OCI-LY3 (cell line): ENCODE results near the gene ZSCAN20.

ENCODE experiments used
- H2AFZ ChIP-seq: fragments of 200-600, 300-600 bp; shearing (Covaris generic); 2 replicates; pipeline ENCODE4 v1.6.0; 2014; ENCODE audit warnings: antibody characterized with exemption, low read depth, low read length
- H3K27ac ChIP-seq: fragments of 200-600, 300-600 bp; sonication (generic); 2 replicates; pipeline ENCODE4 v1.5.1; 2014; ENCODE audit warnings: mild to moderate bottlenecking, low read length, moderate library complexity, mixed read lengths
- H3K27me3 ChIP-seq: fragments of 200-600, 300-600 bp; sonication (generic); 2 replicates; pipeline ENCODE4 v1.6.1; 2014; ENCODE audit warnings: low read depth, low read length, mixed read lengths
- H3K36me3 ChIP-seq: fragments of 200-600, 300-600 bp; sonication (generic); replicated peaks from 2 replicates; pipeline ENCODE3; 2014; ENCODE audit warnings: low read depth, low read length, mixed read lengths
- H3K4me1 ChIP-seq: fragments of 300-600, 200-600 bp; sonication (generic); 2 replicates; pipeline ENCODE4 v1.6.1; 2014; ENCODE audit warnings: low read length, mixed read lengths
- H3K4me2 ChIP-seq: fragments of 200-600, 300-600 bp; sonication (generic); 2 replicates; pipeline ENCODE4 v1.6.1; 2014; ENCODE audit warnings: low read length, mixed read lengths
- H3K4me3 ChIP-seq: fragments of 300-600, 200-600 bp; sonication (generic); 2 replicates; pipeline ENCODE4 v1.5.1; 2014; ENCODE audit warnings: antibody characterized with exemption, mild to moderate bottlenecking, low read length, moderate library complexity
- H3K79me2 ChIP-seq: fragments of 300-600, 200-600 bp; shearing (Covaris generic); 2 replicates; pipeline ENCODE4 v1.6.1; 2014; ENCODE audit warnings: mild to moderate bottlenecking, low read length, mixed read lengths
- H3K9ac ChIP-seq: fragments of 300-600, 200-600 bp; shearing (Covaris generic); 2 replicates; pipeline ENCODE4 v1.6.0; 2014; ENCODE audit warnings: mild to moderate bottlenecking, low read length, moderate library complexity
- H3K9me3 ChIP-seq: fragments of 200-600, 300-600 bp; shearing (Covaris generic); 2 replicates; pipeline ENCODE4 v1.6.1; 2014; ENCODE audit warnings: low read length, mixed read lengths; ENCODE audit not compliant: insufficient read depth
- H4K20me1 ChIP-seq: fragments of 200-600, 300-600 bp; sonication (generic); 2 replicates; pipeline ENCODE4 v1.6.1; 2016; ENCODE audit warnings: low read length, mixed read lengths; ENCODE audit not compliant: insufficient read depth
- EZH2phosphoT487 ChIP-seq: fragments of 200-600 bp; shearing (Covaris generic); IDR thresholded peaks from 2 replicates; pipeline ENCODE4 v1.6.1; 2018; ENCODE audit warnings: antibody characterized with exemption, mixed run types, low read depth
- TF ChIP-seq, protein P1 (sequence below): fragments of 200-600, 300-600 bp; sonication (generic); IDR thresholded peaks from 2 replicates; pipeline ENCODE4 v1.5.1; 2014; ENCODE audit warnings: antibody characterized with exemption, low read length, low read depth

ZSCAN20 gene

DNA sequence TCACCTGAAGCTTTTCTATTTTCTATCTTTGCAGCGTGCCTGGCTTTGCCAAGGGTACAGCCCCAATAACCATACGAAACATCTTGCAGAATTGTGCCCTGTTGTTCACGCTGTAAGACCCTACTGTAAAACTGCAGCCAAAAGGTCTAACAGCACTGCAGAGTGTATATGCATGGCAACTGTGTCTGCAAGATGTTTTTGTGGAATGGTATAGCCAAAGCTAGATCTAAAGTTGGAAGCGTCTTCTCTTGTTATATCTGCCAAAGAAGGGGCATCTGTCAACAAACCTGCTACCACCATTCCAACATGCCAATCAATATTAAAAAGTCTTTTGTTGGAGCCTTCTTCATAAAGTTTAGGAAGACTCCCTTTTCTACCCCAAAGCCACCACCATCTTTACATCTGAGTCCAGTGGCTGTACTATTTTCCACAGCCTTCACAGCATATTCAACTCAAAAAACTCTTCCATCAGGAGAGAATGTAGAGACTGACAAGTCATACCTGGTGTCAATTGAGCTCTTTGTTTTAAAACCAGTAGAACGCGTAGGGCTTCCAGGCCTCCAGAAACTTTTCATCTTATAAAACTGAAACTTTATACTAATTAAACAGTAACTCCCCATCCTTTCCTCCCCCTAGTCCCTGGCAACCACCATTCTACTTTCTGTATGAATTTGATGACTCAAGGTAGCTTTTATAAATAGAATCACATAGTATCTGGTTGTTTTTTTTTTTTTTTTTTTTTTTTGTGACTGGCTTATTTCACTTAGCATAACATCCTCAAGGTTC, 40.0 kb downstream of the ZSCAN20 start:
- Histone ChIP-seq H3K9me3 (no peaks in the 10 kb centered on the region), H3K9ac (no peak overlapping the region), H3K4me3 (no peak overlapping the region), H2AFZ (no peak overlapping the region), H3K4me1 (no peaks in the 10 kb centered on the region), H3K27me3 (no peaks in the 10 kb centered on the region), H3K79me2 (no peaks in the 10 kb centered on the region), H3K4me2 (no peak overlapping the region), H3K27ac (no peak overlapping the region), H3K36me3 (no peaks in the 10 kb centered on the region), H4K20me1 (no peaks in the 10 kb centered on the region)
- TF ChIP-seq, protein P1, sequence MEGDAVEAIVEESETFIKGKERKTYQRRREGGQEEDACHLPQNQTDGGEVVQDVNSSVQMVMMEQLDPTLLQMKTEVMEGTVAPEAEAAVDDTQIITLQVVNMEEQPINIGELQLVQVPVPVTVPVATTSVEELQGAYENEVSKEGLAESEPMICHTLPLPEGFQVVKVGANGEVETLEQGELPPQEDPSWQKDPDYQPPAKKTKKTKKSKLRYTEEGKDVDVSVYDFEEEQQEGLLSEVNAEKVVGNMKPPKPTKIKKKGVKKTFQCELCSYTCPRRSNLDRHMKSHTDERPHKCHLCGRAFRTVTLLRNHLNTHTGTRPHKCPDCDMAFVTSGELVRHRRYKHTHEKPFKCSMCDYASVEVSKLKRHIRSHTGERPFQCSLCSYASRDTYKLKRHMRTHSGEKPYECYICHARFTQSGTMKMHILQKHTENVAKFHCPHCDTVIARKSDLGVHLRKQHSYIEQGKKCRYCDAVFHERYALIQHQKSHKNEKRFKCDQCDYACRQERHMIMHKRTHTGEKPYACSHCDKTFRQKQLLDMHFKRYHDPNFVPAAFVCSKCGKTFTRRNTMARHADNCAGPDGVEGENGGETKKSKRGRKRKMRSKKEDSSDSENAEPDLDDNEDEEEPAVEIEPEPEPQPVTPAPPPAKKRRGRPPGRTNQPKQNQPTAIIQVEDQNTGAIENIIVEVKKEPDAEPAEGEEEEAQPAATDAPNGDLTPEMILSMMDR = no peak
- no peak for TF ChIP-seq EZH2phosphoT487

DNA sequence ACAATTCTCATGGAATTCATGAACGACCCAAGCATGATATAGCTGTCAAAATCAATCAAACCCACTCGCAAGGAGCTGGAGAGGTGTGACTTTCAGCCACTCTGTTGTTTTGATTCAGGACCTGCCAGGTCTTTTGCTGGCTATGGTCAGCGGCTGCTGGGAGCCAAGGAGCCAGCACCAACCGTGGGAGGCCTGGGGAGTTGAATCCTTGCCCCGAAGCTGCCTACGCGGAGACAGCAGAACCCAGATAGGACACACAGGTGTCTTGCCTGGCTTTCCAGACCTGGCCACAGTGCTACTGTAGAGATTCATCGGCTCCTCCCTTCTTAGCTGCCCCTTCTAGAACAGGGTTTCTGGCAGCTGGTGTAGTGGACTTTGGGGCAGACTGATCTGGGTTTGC, 42.7 kb downstream of the ZSCAN20 start:
- H3K4me3 ChIP-seq = no peak overlapping the region
- H3K4me1 ChIP-seq = no peaks in the 10 kb centered on the region
- no peak overlapping the region for H2AFZ ChIP-seq
- H3K36me3 ChIP-seq = no peaks in the 10 kb centered on the region
- no peaks in the 10 kb centered on the region for H3K79me2 ChIP-seq
- H3K9me3 ChIP-seq = no peaks in the 10 kb centered on the region
- H3K4me2 ChIP-seq = no peak overlapping the region
- H3K9ac ChIP-seq = no peak overlapping the region
- no peak overlapping the region for H3K27ac ChIP-seq
- TF ChIP-seq, protein P1 = no peak
- TF ChIP-seq EZH2phosphoT487 = no peak
- H3K27me3 ChIP-seq = no peaks in the 10 kb centered on the region
- H4K20me1 ChIP-seq = no peaks in the 10 kb centered on the region

DNA sequence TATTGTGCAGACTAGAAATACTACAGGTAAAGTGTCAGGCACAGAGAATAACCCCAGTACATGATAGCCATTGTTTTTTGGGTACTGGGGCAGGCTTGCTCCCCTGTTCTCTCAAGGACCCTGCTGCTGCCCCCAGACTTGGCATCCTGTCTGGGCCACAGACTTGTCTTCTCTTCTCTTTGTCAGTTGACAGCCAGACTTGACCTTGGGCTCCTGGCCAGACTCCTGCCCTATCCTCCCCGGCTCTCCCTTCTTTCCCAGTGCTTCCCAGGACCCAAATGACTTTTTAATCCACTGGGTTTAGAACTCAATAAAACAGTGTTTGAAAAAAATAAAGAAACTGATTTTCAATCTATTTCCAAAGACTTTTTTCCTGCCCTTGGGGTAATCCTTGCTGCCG, 43.2 kb downstream of the ZSCAN20 start:
- Histone ChIP-seq H3K4me2 (no peak overlapping the region), H3K79me2 (no peaks in the 10 kb centered on the region), H3K27ac (no peak overlapping the region), H3K4me1 (no peaks in the 10 kb centered on the region), H2AFZ (no peak overlapping the region), H3K4me3 (no peak overlapping the region), H3K9ac (no peak overlapping the region), H4K20me1 (no peaks in the 10 kb centered on the region), H3K36me3 (no peaks in the 10 kb centered on the region), H3K9me3 (no peaks in the 10 kb centered on the region), H3K27me3 (no peaks in the 10 kb centered on the region)
- TF ChIP-seq, protein P1 = no peak
- no peak for TF ChIP-seq EZH2phosphoT487

DNA sequence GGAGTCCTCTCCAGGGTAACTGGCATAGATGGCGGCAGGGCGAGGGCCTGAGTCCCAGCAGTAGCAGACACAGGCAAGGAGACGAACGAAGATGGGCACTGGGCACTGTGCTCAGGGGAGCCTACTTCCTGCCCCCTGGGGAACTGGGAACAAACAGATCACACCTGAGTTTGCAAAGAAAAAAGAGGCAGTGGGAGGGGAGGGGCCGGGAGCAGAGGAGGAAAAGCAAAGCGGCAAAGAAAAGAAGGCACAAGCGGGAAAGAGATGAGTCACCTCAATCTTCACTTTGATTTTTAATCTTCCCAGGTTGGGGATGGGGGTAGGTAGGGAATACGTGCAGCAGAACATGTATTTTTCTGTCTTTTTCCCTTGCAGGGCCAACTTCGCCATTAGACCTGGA, 44.0 kb downstream of the ZSCAN20 start:
- Histone ChIP-seq H3K27me3 (no peaks in the 10 kb centered on the region), H2AFZ (no peak overlapping the region), H3K36me3 (no peaks in the 10 kb centered on the region), H3K27ac (no peak overlapping the region), H3K9ac (no peak overlapping the region), H4K20me1 (no peaks in the 10 kb centered on the region), H3K4me1 (no peaks in the 10 kb centered on the region), H3K9me3 (no peaks in the 10 kb centered on the region), H3K4me3 (no peak overlapping the region), H3K79me2 (no peaks in the 10 kb centered on the region), H3K4me2 (no peak overlapping the region)
- no peak for TF ChIP-seq EZH2phosphoT487
- TF ChIP-seq, protein P1 = no peak
